ENCODE results near the gene TRIM47. TPM values are rescaled to one million over a fixed set of nuclear protein-coding genes. Genes with fewer than 3 reads are reported as not detected.

Gene TRIM47
- total and polyA plus RNA-seq, 2 of the 13 experiments (the other 11 are each of a cell fraction or from before 2014, with no cell fraction given): 33.5 to 82.0 TPM

- 0 out of 2 replicates have a peak, but pooled peaks have one; percentile 54 for TF ChIP-seq ZNF557 (CRISPR knock-in tag; IDR thresholded peaks at IDR 0.05)
- TF ChIP-seq MTF1 (CRISPR knock-in tag; IDR thresholded peaks at IDR 0.05): 0 out of 2 replicates have a peak, but pooled peaks have one; percentile 80
- peak; percentile 21; the same call in 1 of the 2 replicates for TF ChIP-seq HNF4G (IDR thresholded peaks at IDR 0.05; ENCODE audit: borderline replicate concordance, low read depth, low read length)
- TF ChIP-seq HNF4G (CRISPR knock-in tag; IDR thresholded peaks at IDR 0.05; ENCODE audit: borderline replicate concordance, low read depth): peak; percentile 62; the same call in 1 of the 2 replicates
- no peak for TF ChIP-seq PBX2 (CRISPR knock-in tag; IDR thresholded peaks at IDR 0.05)
- TF ChIP-seq ZNF720 (CRISPR knock-in tag; IDR thresholded peaks at IDR 0.05): peak; percentile 83; the same call in 1 of the 2 replicates
- no peak for TF ChIP-seq NFYB (CRISPR knock-in tag; IDR thresholded peaks at IDR 0.05)
- peak; percentile 87 for TF ChIP-seq TFDP2 (CRISPR knock-in tag; IDR thresholded peaks at IDR 0.05)
- TF ChIP-seq ZNF550 (CRISPR knock-in tag; IDR thresholded peaks at IDR 0.05; ENCODE audit: borderline replicate concordance): no peak
- no peak; the same call in 1 of the 2 replicates for TF ChIP-seq ZSCAN29 (CRISPR knock-in tag; conservative IDR thresholded peaks at IDR 0.05)
- TF ChIP-seq ZNF710 (CRISPR knock-in tag; IDR thresholded peaks at IDR 0.05; ENCODE audit: borderline replicate concordance): peak; percentile 42; the same call in 1 of the 2 replicates
- TF ChIP-seq JUND (CRISPR knock-in tag; IDR thresholded peaks at IDR 0.05): peak; percentile 48; the same call in 1 of the 2 replicates
- TF ChIP-seq ZNF781 (CRISPR knock-in tag; IDR thresholded peaks at IDR 0.05; ENCODE audit: borderline replicate concordance, not compliant biosample characterization): peak; percentile 86
- peak; percentile 65; the same call in 1 of the 2 replicates for TF ChIP-seq ZC3H13 (CRISPR knock-in tag; IDR thresholded peaks at IDR 0.05)
- TF ChIP-seq UBTF (CRISPR knock-in tag; IDR thresholded peaks at IDR 0.05): peak; percentile 56
- TF ChIP-seq POLR2AphosphoS5 (IDR thresholded peaks at IDR 0.05; ENCODE audit: low read depth, low read length): peak; percentile 80
- peak; percentile 73; the same call in 1 of the 2 replicates for TF ChIP-seq ZNF224 (CRISPR knock-in tag; IDR thresholded peaks at IDR 0.05)
- TF ChIP-seq ZBTB1 (CRISPR knock-in tag; IDR thresholded peaks at IDR 0.05; ENCODE audit: borderline replicate concordance): peak; percentile 82; the same call in 1 of the 2 replicates
- peak; percentile 71 for TF ChIP-seq TFDP1 (CRISPR knock-in tag; IDR thresholded peaks at IDR 0.05; ENCODE audit: borderline replicate concordance)
- TF ChIP-seq ZNF605 (CRISPR knock-in tag; IDR thresholded peaks at IDR 0.05): peak; percentile 85; the same call in 1 of the 2 replicates
- TF ChIP-seq HOXD1 (CRISPR knock-in tag; IDR thresholded peaks at IDR 0.05): peak; percentile 60; the same call in 1 of the 2 replicates
Measured at GRCh38 chr17:75878174-75878998, at the start of gene TRIM47 (continued).

All from HepG2 (cell line).